ENCODE measurements around the gene AHCYL2. TPM values are rescaled to one million over a fixed set of nuclear protein-coding genes. Genes with fewer than 3 reads are reported as not detected.

AHCYL2 gene
- total RNA-seq, 1 experiment from 2014 or later, result 25.6 TPM

- TF ChIP-seq ZNF219 (CRISPR knock-in tag; IDR thresholded peaks at IDR 0.05; ENCODE audit: borderline replicate concordance) (no peak), ATF2 (CRISPR knock-in tag; IDR thresholded peaks at IDR 0.05; ENCODE audit: borderline replicate concordance, low read depth) (no peak), ATF6 (CRISPR knock-in tag; IDR thresholded peaks at IDR 0.05) (no peak), FOXK1 (CRISPR knock-in tag; IDR thresholded peaks at IDR 0.05) (0 out of 2 replicates have a peak, but pooled peaks have one; percentile 60), MXD4 (CRISPR knock-in tag; IDR thresholded peaks at IDR 0.05; ENCODE audit: borderline replicate concordance) (no peak), GTF2I (CRISPR knock-in tag; conservative IDR thresholded peaks at IDR 0.05) (no peak), RELA (CRISPR knock-in tag; IDR thresholded peaks at IDR 0.05; ENCODE audit: borderline replicate concordance) (no peak), ZBTB43 (CRISPR knock-in tag; IDR thresholded peaks at IDR 0.05) (no peak), ZNF671 (CRISPR knock-in tag; IDR thresholded peaks at IDR 0.05) (no peak), ZNF263 (CRISPR knock-in tag; IDR thresholded peaks at IDR 0.05; ENCODE audit: low read depth) (no peak), CDX4 (CRISPR knock-in tag; IDR thresholded peaks at IDR 0.05; ENCODE audit: borderline replicate concordance) (no peak), CREM (CRISPR knock-in tag; IDR thresholded peaks at IDR 0.05) (no peak)
- TF ChIP-seq, protein P1, sequence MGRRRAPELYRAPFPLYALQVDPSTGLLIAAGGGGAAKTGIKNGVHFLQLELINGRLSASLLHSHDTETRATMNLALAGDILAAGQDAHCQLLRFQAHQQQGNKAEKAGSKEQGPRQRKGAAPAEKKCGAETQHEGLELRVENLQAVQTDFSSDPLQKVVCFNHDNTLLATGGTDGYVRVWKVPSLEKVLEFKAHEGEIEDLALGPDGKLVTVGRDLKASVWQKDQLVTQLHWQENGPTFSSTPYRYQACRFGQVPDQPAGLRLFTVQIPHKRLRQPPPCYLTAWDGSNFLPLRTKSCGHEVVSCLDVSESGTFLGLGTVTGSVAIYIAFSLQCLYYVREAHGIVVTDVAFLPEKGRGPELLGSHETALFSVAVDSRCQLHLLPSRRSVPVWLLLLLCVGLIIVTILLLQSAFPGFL (CRISPR knock-in tag; IDR thresholded peaks at IDR 0.05; ENCODE audit: borderline replicate concordance), result 0 out of 2 replicates have a peak, but pooled peaks have one; percentile 19
Measured at GRCh38 chr7:129433847-129434674, 209.2 kb downstream of the AHCYL2 start, which contains the start of gene STRIP2 (continued).

GRCh38 chr7:129434675-129435318, 210.0 kb downstream of the AHCYL2 start:
- Mint-ChIP-seq H3K27me3 (ENCODE audit: low read depth) (peaks cover 31% of the 10 kb centered on the region), H3K27ac (peak overlapping the region; percentile 36; the same call in 1 of the 2 replicates), H3K36me3 (no peaks in the 10 kb centered on the region), H3K4me3 (peak overlapping the region; percentile 86), H3K4me1 (peaks cover 23% of the 10 kb centered on the region), H3K9me3 (no peaks in the 10 kb centered on the region)
- POLR2A ChIA-PET, result interaction anchor here (1.0 to 1.8 kb wide), 4 partner anchors 31 to 210 kb away, joined by 3 to 5 read pairs (median 4); partner anchors contain the start of gene AHCYL2
- DNase-seq (ENCODE audit: low spot score) (peak; percentile 42), ATAC-seq (peak; percentile 61)
- CTCF ChIA-PET, result interaction anchor here (0.6 to 2.8 kb wide), 30 partner anchors 9 to 576 kb away, joined by 3 to 36 read pairs (median 5); partner anchors contain the start of gene AHCYL2
- TF ChIP-seq MYBL2 (CRISPR knock-in tag; IDR thresholded peaks at IDR 0.05), result peak; percentile 27; the same call in 1 of the 2 replicates
- no peak for TF ChIP-seq GABPB1 (CRISPR knock-in tag; IDR thresholded peaks at IDR 0.05)
- no peak for TF ChIP-seq ZNF138 (CRISPR knock-in tag; conservative IDR thresholded peaks at IDR 0.05)
- TF ChIP-seq KAT7 (CRISPR knock-in tag; IDR thresholded peaks at IDR 0.05; ENCODE audit: borderline replicate concordance), result no peak
- TF ChIP-seq ZNF232 (CRISPR knock-in tag; IDR thresholded peaks at IDR 0.05), result peak; percentile 79; the same call in 1 of the 2 replicates
- TF ChIP-seq SOX15 (CRISPR knock-in tag; IDR thresholded peaks at IDR 0.05), result no peak
- no peak for TF ChIP-seq ERG (CRISPR knock-in tag; IDR thresholded peaks at IDR 0.05)
- TF ChIP-seq USF1 (CRISPR knock-in tag; IDR thresholded peaks at IDR 0.05), result no peak
- TF ChIP-seq MLX (CRISPR knock-in tag; IDR thresholded peaks at IDR 0.05), result no peak
- no peak for TF ChIP-seq EMX1 (CRISPR knock-in tag; IDR thresholded peaks at IDR 0.05)
- no peak for TF ChIP-seq NFE2L1 (CRISPR knock-in tag; IDR thresholded peaks at IDR 0.05)
